ENCODE measurements around the gene PCBD2. TPM values are rescaled to one million over a fixed set of nuclear protein-coding genes. Genes with fewer than 3 reads are reported as not detected.
"Not testable (repeated sequence)": the region's sequence is repeated elsewhere in the genome, so short reads cannot be mapped to it uniquely, and the experiment has no call there.

The PCBD2 gene
- total RNA-seq, 4 donors from 2014 or later: 8.0 to 12.8 (median 8.8) TPM

GRCh38 chr5:134975843-134976242 is 70.9 kb downstream of the PCBD2 start:
- intact Hi-C loops (cut with DNase I): no loop called here
- Histone ChIP-seq H3K4me3 (no peak overlapping the region), H3K4me1 (no peaks in the 10 kb centered on the region), H3K27ac (no peak overlapping the region), H3K27me3 (no peaks in the 10 kb centered on the region), H3K36me3 (peaks cover 0 to 13% (median 0%) of the 10 kb centered on the region in 3 donors), H3K9me3 (peaks cover 0 to 19% (median 0%) of the 10 kb centered on the region in 3 donors)
- DNase-seq: no peak
- TF ChIP-seq POLR2A (IDR thresholded peaks at IDR 0.05) (no peak), CTCF (IDR thresholded peaks at IDR 0.05) (no peak)

- Histone ChIP-seq H3K4me1 (no peaks in the 10 kb centered on the region), H3K4me3 (no peak overlapping the region), H3K36me3 (peaks cover 0 to 6% (median 0%) of the 10 kb centered on the region in 3 donors), H3K9me3 (peaks cover 0 to 22% (median 3%) of the 10 kb centered on the region in 3 donors), H3K27ac (no peak overlapping the region), H3K27me3 (no peaks in the 10 kb centered on the region)
- DNase-seq: no peak
- intact Hi-C loops (cut with DNase I): no loop called here
- whole genome bisulfite sequencing, 2 donors: 100% methylated on average over 1 of the region's 1 CpG
- TF ChIP-seq CTCF (IDR thresholded peaks at IDR 0.05): no peak
- TF ChIP-seq POLR2A (IDR thresholded peaks at IDR 0.05): no peak
Measured at GRCh38 chr5:134976841-134977240, 71.9 kb downstream of the PCBD2 start.

GRCh38 chr5:134979416-134979815 is 74.5 kb downstream of the PCBD2 start:
- intact Hi-C loops (cut with DNase I): no loop called here

GRCh38 chr5:134982230-134982629 is 77.3 kb downstream of the PCBD2 start:
- intact Hi-C loops (cut with DNase I): no loop called here
- Histone ChIP-seq H3K36me3 (no peaks in the 10 kb centered on the region), H3K4me1 (no peaks in the 10 kb centered on the region), H3K9me3 (peaks cover 0 to 31% (median 19%) of the 10 kb centered on the region in 3 donors), H3K27me3 (no peaks in the 10 kb centered on the region), H3K4me3 (no peak overlapping the region), H3K27ac (no peak overlapping the region)
- DNase-seq: no peak
- TF ChIP-seq CTCF (IDR thresholded peaks at IDR 0.05) (no peak), POLR2A (IDR thresholded peaks at IDR 0.05) (no peak)
- 89 to 94% methylated on average over 1 of the region's 1 CpG for WGBS, 2 donors

More at GRCh38 chr5:134979416-134979815, 74.5 kb downstream of the PCBD2 start:
- DNase-seq: no peak
- H3K27me3 ChIP-seq: no peaks in the 10 kb centered on the region
- H3K4me1 ChIP-seq: no peaks in the 10 kb centered on the region
- peaks cover 0 to 42% (median 19%) of the 10 kb centered on the region in 3 donors for H3K9me3 ChIP-seq
- H3K4me3 ChIP-seq: no peak overlapping the region
- WGBS, 2 donors: 90 to 96% methylated on average over 3 of the region's 3 CpGs
- H3K27ac ChIP-seq: no peak overlapping the region
- H3K36me3 ChIP-seq: peaks cover 0 to 6% (median 0%) of the 10 kb centered on the region in 3 donors
- no peak for TF ChIP-seq POLR2A (IDR thresholded peaks at IDR 0.05)
- no peak for TF ChIP-seq CTCF (IDR thresholded peaks at IDR 0.05)

- no peak overlapping the region for H3K27ac ChIP-seq
- H3K36me3 ChIP-seq: no peaks in the 10 kb centered on the region
- H3K4me3 ChIP-seq: no peak overlapping the region
- no peaks in the 10 kb centered on the region for H3K9me3 ChIP-seq
- DNase-seq: no peak
- TF ChIP-seq POLR2A (IDR thresholded peaks at IDR 0.05): no peak
- no peak for TF ChIP-seq CTCF (IDR thresholded peaks at IDR 0.05)
- H3K4me1 ChIP-seq: no peaks in the 10 kb centered on the region
- no peaks in the 10 kb centered on the region for H3K27me3 ChIP-seq
- WGBS, 2 donors: 80 to 86% methylated on average over 3 of the region's 3 CpGs
- intact Hi-C loops (cut with DNase I): no loop called here
Measured at GRCh38 chr5:134989266-134989830, 84.4 kb downstream of the PCBD2 start.

GRCh38 chr5:134990183-134990582 is 85.3 kb downstream of the PCBD2 start:
- DNase-seq; H3K4me1 ChIP-seq; H3K4me3 ChIP-seq; H3K27ac ChIP-seq; H3K27me3 ChIP-seq; intact Hi-C loops (cut with DNase I); H3K9me3 ChIP-seq; H3K36me3 ChIP-seq: not testable (repeated sequence)
- 82 to 87% methylated on average over 5 of the region's 5 CpGs for WGBS, 2 donors

All from esophagus squamous epithelium (tissue), 5 donors.